GM21360 (cell line): ENCODE data around the gene HELZ2.

Experiments
- ATAC-seq: cut with Tn5 transposase; IDR thresholded peaks from one replicate; pipeline ENCODE4 v1.9.1; 2021; ENCODE audit warnings: mild to moderate bottlenecking, moderate library complexity; ENCODE audit not compliant: unreplicated experiment

HELZ2 gene

GRCh38 chr20:63540417-63541186 lies 33.4 kb downstream of the HELZ2 start:
- ATAC-seq: no peak

GRCh38 chr20:63539441-63540370 lies 34.3 kb downstream of the HELZ2 start:
- ATAC-seq: no peak

GRCh38 chr20:63539092-63539430 lies 35.0 kb downstream of the HELZ2 start:
- ATAC-seq: no peak

GRCh38 chr20:63538204-63539091 lies 35.6 kb downstream of the HELZ2 start:
- no peak for ATAC-seq

- ATAC-seq: peak; percentile 64
Observed at GRCh38 chr20:63537525-63538203, 36.4 kb downstream of the HELZ2 start.

- peak; percentile 6 for ATAC-seq
Observed at GRCh38 chr20:63536997-63537524, 37.0 kb downstream of the HELZ2 start, which contains the start of gene PTK6. Gene PTK6 (minus strand): TSS chr20:63537376. CDS start chr20:63537314, 62 bp downstream.

GRCh38 chr20:63536241-63536977 lies 37.6 kb downstream of the HELZ2 start:
- ATAC-seq: no peak

- no peak for ATAC-seq
Observed at GRCh38 chr20:63534831-63535651, 39.0 kb downstream of the HELZ2 start.

GRCh38 chr20:63534427-63534830 lies 39.6 kb downstream of the HELZ2 start:
- ATAC-seq: no peak

GRCh38 chr20:63533871-63534393 lies 40.1 kb downstream of the HELZ2 start:
- no peak for ATAC-seq

- ATAC-seq: no peak
Observed at GRCh38 chr20:63533388-63533787, 40.7 kb downstream of the HELZ2 start.

- ATAC-seq: no peak
Observed at GRCh38 chr20:63532449-63532971, 41.5 kb downstream of the HELZ2 start.

- no peak for ATAC-seq
Observed at GRCh38 chr20:63531686-63532448, 42.2 kb downstream of the HELZ2 start.

- ATAC-seq: no peak
Observed at GRCh38 chr20:63530788-63531160, 43.3 kb downstream of the HELZ2 start.

- ATAC-seq: no peak
Observed at GRCh38 chr20:63529861-63530787, 43.9 kb downstream of the HELZ2 start.

GRCh38 chr20:63529180-63529860 lies 44.7 kb downstream of the HELZ2 start:
- no peak for ATAC-seq
